ENCODE data around the gene BMPR1A. TPM values are rescaled to one million over a fixed set of nuclear protein-coding genes. Genes with fewer than 3 reads are reported as not detected.

The BMPR1A gene
- total and polyA plus RNA-seq, 2 of the 4 experiments (the other 2 are of a cell fraction): 15.9 to 93.7 TPM

DNA sequence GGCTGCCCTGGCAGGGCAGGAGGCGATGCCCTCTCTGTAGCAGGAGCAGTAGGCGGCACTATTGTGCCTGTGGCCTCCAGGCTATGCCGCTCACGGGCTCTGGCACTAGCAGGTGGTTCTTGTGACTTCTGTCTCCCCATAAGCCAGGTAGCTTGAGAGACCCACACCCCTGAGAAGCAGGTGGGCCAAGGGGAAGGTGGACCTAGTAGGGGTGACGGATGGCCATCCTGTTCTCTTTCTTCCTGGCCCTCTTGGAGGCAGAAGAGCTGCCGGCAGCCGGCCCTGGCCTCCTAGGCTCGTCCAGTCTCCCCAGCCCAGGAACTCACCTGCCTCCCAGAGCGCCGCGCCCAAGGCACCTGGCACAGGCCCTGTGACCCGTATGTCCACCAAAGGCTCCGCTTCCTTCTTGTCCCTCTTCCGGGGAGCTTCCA lies 185.6 kb downstream of the BMPR1A start:
- BruUV-seq (replicated peaks): no TSS peak

More for the DNA sequence above, 185.6 kb downstream of the BMPR1A start:
- H3K14ac ChIP-seq (replicated peaks; ENCODE audit: low read depth, low read length): no peak overlapping the region
- H3K9me1 ChIP-seq (ENCODE audit: insufficient read depth, low read length): peaks cover 4% of the 10 kb centered on the region
- ATAC-seq (ENCODE audit: low read depth) (no peak), DNase-seq (no peak)
- H4K5ac ChIP-seq (ENCODE audit: low read depth, low read length): no peak overlapping the region
- H3K79me1 ChIP-seq (ENCODE audit: low read depth in 1 of 2, low read length in 2 of 2): no peaks in the 10 kb centered on the region
- H4K20me1 ChIP-seq (ENCODE audit: insufficient read depth, low read length): no peaks in the 10 kb centered on the region
- H3K9ac ChIP-seq (ENCODE audit: low read depth, low read length): no peak overlapping the region
- in situ Hi-C loops (cut with MboI; ENCODE audit: low sequenced_read_pairs) (no loop called here), intact Hi-C loops (cut with micrococcal nuclease) (no loop called here), dilution Hi-C loops (cut with HindIII; ENCODE audit: low sequenced_read_pairs, unreplicated experiment) (no loop called here)
- H4K91ac ChIP-seq (ENCODE audit: insufficient read depth, low read depth, low read length): no peak overlapping the region
- no peak overlapping the region for H2AK9ac ChIP-seq (replicated peaks; ENCODE audit: low read depth, low read length, poor library complexity)
- no peak overlapping the region for H3K56ac ChIP-seq (ENCODE audit: extremely low read depth, insufficient read depth, low read length)
- no peak overlapping the region for H3K27ac ChIP-seq (ENCODE audit: insufficient read depth, low read length)
- H3K18ac ChIP-seq (ENCODE audit: low read depth, low read length): no peak overlapping the region
- H3K9me3 ChIP-seq (ENCODE audit: control insufficient read depth, insufficient read depth, low read length): no peaks in the 10 kb centered on the region
- H3K36me3 ChIP-seq (ENCODE audit: control insufficient read depth, insufficient read depth, low read length): no peaks in the 10 kb centered on the region
- peaks cover 2% of the 10 kb centered on the region for H3K4me1 ChIP-seq (ENCODE audit: control insufficient read depth, insufficient read depth, low read length)
- no peak overlapping the region for H2BK15ac ChIP-seq (ENCODE audit: low read depth, low read length)
- H4K8ac ChIP-seq (ENCODE audit: low read depth in 2 of 2, low read length in 2 of 2): no peak overlapping the region
- H3K27me3 ChIP-seq (ENCODE audit: control insufficient read depth, insufficient read depth, low read length): peaks cover 4% of the 10 kb centered on the region
- no peak for TF ChIP-seq CEBPB (IDR thresholded peaks at IDR 0.05; ENCODE audit: low read depth, low read length)
- TF ChIP-seq CHD1 (IDR thresholded peaks at IDR 0.05; ENCODE audit: low read depth, low read length): no peak
- no peak for TF ChIP-seq SMC3 (IDR thresholded peaks at IDR 0.05; ENCODE audit: low read depth, low read length)
- no peak for TF ChIP-seq NFE2L2 (IDR thresholded peaks at IDR 0.05; ENCODE audit: low read depth, low read length)
- TF ChIP-seq FOS (IDR thresholded peaks at IDR 0.05; ENCODE audit: low read depth, low read length): no peak
- TF ChIP-seq RFX5 (IDR thresholded peaks at IDR 0.05; ENCODE audit: low read depth, low read length): no peak
- TF ChIP-seq MAFK (IDR thresholded peaks at IDR 0.05; ENCODE audit: low read depth, low read length): no peak
- TF ChIP-seq RCOR1 (IDR thresholded peaks at IDR 0.05; ENCODE audit: insufficient replicate concordance, low read length): no peak
- no peak for TF ChIP-seq BHLHE40 (IDR thresholded peaks at IDR 0.05; ENCODE audit: low read depth, low read length)
- TF ChIP-seq, protein P1, sequence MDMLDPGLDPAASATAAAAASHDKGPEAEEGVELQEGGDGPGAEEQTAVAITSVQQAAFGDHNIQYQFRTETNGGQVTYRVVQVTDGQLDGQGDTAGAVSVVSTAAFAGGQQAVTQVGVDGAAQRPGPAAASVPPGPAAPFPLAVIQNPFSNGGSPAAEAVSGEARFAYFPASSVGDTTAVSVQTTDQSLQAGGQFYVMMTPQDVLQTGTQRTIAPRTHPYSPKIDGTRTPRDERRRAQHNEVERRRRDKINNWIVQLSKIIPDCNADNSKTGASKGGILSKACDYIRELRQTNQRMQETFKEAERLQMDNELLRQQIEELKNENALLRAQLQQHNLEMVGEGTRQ (IDR thresholded peaks at IDR 0.05; ENCODE audit: low read depth, low read length): no peak
- TF ChIP-seq, protein P2, sequence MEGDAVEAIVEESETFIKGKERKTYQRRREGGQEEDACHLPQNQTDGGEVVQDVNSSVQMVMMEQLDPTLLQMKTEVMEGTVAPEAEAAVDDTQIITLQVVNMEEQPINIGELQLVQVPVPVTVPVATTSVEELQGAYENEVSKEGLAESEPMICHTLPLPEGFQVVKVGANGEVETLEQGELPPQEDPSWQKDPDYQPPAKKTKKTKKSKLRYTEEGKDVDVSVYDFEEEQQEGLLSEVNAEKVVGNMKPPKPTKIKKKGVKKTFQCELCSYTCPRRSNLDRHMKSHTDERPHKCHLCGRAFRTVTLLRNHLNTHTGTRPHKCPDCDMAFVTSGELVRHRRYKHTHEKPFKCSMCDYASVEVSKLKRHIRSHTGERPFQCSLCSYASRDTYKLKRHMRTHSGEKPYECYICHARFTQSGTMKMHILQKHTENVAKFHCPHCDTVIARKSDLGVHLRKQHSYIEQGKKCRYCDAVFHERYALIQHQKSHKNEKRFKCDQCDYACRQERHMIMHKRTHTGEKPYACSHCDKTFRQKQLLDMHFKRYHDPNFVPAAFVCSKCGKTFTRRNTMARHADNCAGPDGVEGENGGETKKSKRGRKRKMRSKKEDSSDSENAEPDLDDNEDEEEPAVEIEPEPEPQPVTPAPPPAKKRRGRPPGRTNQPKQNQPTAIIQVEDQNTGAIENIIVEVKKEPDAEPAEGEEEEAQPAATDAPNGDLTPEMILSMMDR (conservative IDR thresholded peaks at IDR 0.05; ENCODE audit: low read depth, low read length): no peak
- no peak for TF ChIP-seq MXI1 (IDR thresholded peaks at IDR 0.05; ENCODE audit: borderline replicate concordance, low read depth, low read length)
- no peak for TF ChIP-seq MAZ (IDR thresholded peaks at IDR 0.05; ENCODE audit: borderline replicate concordance, low read depth, low read length)
- no peak for TF ChIP-seq RAD21 (IDR thresholded peaks at IDR 0.05; ENCODE audit: low read length)
- H2BK120ac ChIP-seq (ENCODE audit: low read depth, low read length): no peak overlapping the region
- no peak overlapping the region for H2AK5ac ChIP-seq (ENCODE audit: low read depth, low read length)
- no peak overlapping the region for H2BK5ac ChIP-seq (ENCODE audit: low read depth, low read length, poor library complexity, severe bottlenecking)
- no peak overlapping the region for H3K4me3 ChIP-seq (ENCODE audit: insufficient read depth, low read depth, low read length)
- POLR2A ChIA-PET (ENCODE audit: unreplicated experiment): no interaction called here
- no peak overlapping the region for H3K4ac ChIP-seq (ENCODE audit: low read depth, low read length)
- CTCF ChIA-PET: no interaction called here
- peak overlapping the region; percentile 72 for H2AFZ ChIP-seq (replicated peaks; ENCODE audit: low read length, poor library complexity)
- no peak overlapping the region for H3K23ac ChIP-seq (ENCODE audit: low read depth, low read length)
- H3K4me2 ChIP-seq (ENCODE audit: low read depth, low read length): no peak overlapping the region
- WGBS, 2 experiments (ENCODE audit: extremely low coverage in 2 of 2, insufficient read length in 1 of 2): 96% methylated on average over 9 of the region's 14 CpGs; no CpG with 5 or more reads in 1 of the 2 experiments
- H2BK20ac ChIP-seq (ENCODE audit: low read depth, low read length): no peak overlapping the region
